Thoracic aorta (tissue), 2 donors: ENCODE data around the gene DUSP9. TPM values are rescaled to one million over a fixed set of nuclear protein-coding genes. Genes with fewer than 3 reads are reported as not detected.

ENCODE experiments used
- ATAC-seq: fragments of 150-250 bp; one replicate; pipeline ENCODE4 v1.8.0; 2017; ENCODE audit warnings: low read depth; ENCODE audit not compliant: insufficient number of reproducible peaks, low FRiP score
- DNase-seq: peaks from one replicate; pipeline ENCODE4 v3.0.0-alpha.2; 2020; ENCODE audit warnings: low spot score
- H3K27ac ChIP-seq, 2 donors: fragments of 200-600 bp; sonication (generic); 1 replicate in 1 of 2; 2 replicates in 1 of 2; pipeline ENCODE4 v1.5.1; 2016; ENCODE audit warnings: mild to moderate bottlenecking in 2 of 2, moderate library complexity in 2 of 2
- H3K27me3 ChIP-seq: fragments of 200-600 bp; sonication (generic); replicated peaks from 2 replicates; pipeline ENCODE4 v1.6.0; 2016; ENCODE audit warnings: mild to moderate bottlenecking; ENCODE audit not compliant: insufficient read depth
- H3K36me3 ChIP-seq: fragments of 200-600 bp; sonication (generic); one replicate; pipeline ENCODE4 v1.5.1; 2016
- H3K4me1 ChIP-seq, 2 donors: fragments of 200-600 bp; sonication (generic); 1 replicate in 1 of 2; 2 replicates in 1 of 2; pipeline versions ENCODE4 v1.5.1 to v1.6.0; 2016; ENCODE audit warnings: low read depth in 2 of 2, mild to moderate bottlenecking in 1 of 2; ENCODE audit not compliant: control insufficient read depth in 1 of 2
- H3K4me3 ChIP-seq: fragments of 200-600 bp; sonication (generic); 2 replicates; pipeline ENCODE4 v1.5.1; 2016; ENCODE audit warnings: mild to moderate bottlenecking
- H3K9me3 ChIP-seq: fragments of 200-600 bp; sonication (generic); 2 replicates; pipeline ENCODE4 v1.5.1; 2016
- total RNA-seq, 2 donors: library from RNA; depleted of rRNA; stranded (reverse); fragments of >200 nt; gene quantifications; one replicate each; pipeline versions ENCODE4 v1.1.0 to v1.2.3, GENCODE V29; 2016
- TF ChIP-seq, protein P1 (sequence below): fragments of 200-600 bp; sonication (generic); IDR thresholded peaks from one replicate; pipeline ENCODE4 v1.5.1; 2019; ENCODE audit warnings: antibody characterized with exemption

The DUSP9 gene
- total RNA-seq, 2 donors from 2014 or later = not detected

DNA sequence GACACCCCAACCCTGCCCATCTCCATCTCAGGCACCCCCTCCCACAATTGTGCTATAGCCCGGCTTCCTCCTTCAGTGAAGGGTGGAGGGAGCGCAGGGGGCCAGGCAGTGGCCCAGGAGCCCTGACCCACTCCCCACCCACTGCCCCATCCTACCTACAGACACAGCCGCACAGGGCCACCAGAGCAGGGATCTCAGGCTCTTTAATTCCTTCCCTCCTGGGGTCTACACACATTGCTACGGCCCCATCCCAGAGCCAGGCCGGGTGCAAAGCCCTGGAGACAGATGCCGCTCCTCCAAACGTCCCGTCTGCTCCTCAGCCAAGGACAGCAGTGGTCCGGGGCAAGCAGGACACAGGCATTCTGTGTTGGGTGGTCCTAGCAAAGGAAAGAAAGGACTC, 12.8 kb upstream of the DUSP9 start:
- ATAC-seq = no peak
- Histone ChIP-seq H3K27me3 (no peaks in the 10 kb centered on the region), H3K4me3 (no peak overlapping the region), H3K9me3 (no peaks in the 10 kb centered on the region), H3K27ac (no peak overlapping the region), H3K36me3 (no peaks in the 10 kb centered on the region), H3K4me1 (no peaks in the 10 kb centered on the region)
- TF ChIP-seq, protein P1, sequence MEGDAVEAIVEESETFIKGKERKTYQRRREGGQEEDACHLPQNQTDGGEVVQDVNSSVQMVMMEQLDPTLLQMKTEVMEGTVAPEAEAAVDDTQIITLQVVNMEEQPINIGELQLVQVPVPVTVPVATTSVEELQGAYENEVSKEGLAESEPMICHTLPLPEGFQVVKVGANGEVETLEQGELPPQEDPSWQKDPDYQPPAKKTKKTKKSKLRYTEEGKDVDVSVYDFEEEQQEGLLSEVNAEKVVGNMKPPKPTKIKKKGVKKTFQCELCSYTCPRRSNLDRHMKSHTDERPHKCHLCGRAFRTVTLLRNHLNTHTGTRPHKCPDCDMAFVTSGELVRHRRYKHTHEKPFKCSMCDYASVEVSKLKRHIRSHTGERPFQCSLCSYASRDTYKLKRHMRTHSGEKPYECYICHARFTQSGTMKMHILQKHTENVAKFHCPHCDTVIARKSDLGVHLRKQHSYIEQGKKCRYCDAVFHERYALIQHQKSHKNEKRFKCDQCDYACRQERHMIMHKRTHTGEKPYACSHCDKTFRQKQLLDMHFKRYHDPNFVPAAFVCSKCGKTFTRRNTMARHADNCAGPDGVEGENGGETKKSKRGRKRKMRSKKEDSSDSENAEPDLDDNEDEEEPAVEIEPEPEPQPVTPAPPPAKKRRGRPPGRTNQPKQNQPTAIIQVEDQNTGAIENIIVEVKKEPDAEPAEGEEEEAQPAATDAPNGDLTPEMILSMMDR = no peak
- DNase-seq = no peak

GRCh38 chrX:153634832-153635231, 12.2 kb upstream of the DUSP9 start:
- no peak for ATAC-seq
- H3K4me1 ChIP-seq = no peaks in the 10 kb centered on the region
- DNase-seq = no peak
- no peaks in the 10 kb centered on the region for H3K9me3 ChIP-seq
- TF ChIP-seq, protein P1 = no peak
- H3K27ac ChIP-seq = no peak overlapping the region
- H3K4me3 ChIP-seq = no peak overlapping the region
- no peaks in the 10 kb centered on the region for H3K27me3 ChIP-seq
- H3K36me3 ChIP-seq = no peaks in the 10 kb centered on the region

- Histone ChIP-seq H3K9me3 (no peaks in the 10 kb centered on the region), H3K4me3 (no peak overlapping the region), H3K27ac (no peak overlapping the region), H3K36me3 (no peaks in the 10 kb centered on the region), H3K27me3 (no peaks in the 10 kb centered on the region), H3K4me1 (no peaks in the 10 kb centered on the region)
- DNase-seq = no peak
- no peak for ATAC-seq
- TF ChIP-seq, protein P1 = no peak
Measured at GRCh38 chrX:153635388-153635787, 11.6 kb upstream of the DUSP9 start.

- H3K36me3 ChIP-seq = no peaks in the 10 kb centered on the region
- no peaks in the 10 kb centered on the region for H3K27me3 ChIP-seq
- TF ChIP-seq, protein P1 = no peak
- no peak for DNase-seq
- no peaks in the 10 kb centered on the region for H3K9me3 ChIP-seq
- no peak overlapping the region for H3K4me3 ChIP-seq
- ATAC-seq = no peak
- H3K27ac ChIP-seq = no peak overlapping the region
- H3K4me1 ChIP-seq = no peaks in the 10 kb centered on the region
Measured at GRCh38 chrX:153635788-153636668, 11.0 kb upstream of the DUSP9 start.

- H3K36me3 ChIP-seq = no peaks in the 10 kb centered on the region
- H3K9me3 ChIP-seq = no peaks in the 10 kb centered on the region
- DNase-seq (no peak), ATAC-seq (no peak)
- no peaks in the 10 kb centered on the region for H3K4me1 ChIP-seq
- no peaks in the 10 kb centered on the region for H3K27me3 ChIP-seq
- no peak overlapping the region for H3K4me3 ChIP-seq
- no peak overlapping the region for H3K27ac ChIP-seq
- TF ChIP-seq, protein P1 = no peak
Measured at GRCh38 chrX:153636716-153637115, 10.3 kb upstream of the DUSP9 start.
